Measurements from ENCODE around the gene ARHGEF6.

Gene ARHGEF6

DNA sequence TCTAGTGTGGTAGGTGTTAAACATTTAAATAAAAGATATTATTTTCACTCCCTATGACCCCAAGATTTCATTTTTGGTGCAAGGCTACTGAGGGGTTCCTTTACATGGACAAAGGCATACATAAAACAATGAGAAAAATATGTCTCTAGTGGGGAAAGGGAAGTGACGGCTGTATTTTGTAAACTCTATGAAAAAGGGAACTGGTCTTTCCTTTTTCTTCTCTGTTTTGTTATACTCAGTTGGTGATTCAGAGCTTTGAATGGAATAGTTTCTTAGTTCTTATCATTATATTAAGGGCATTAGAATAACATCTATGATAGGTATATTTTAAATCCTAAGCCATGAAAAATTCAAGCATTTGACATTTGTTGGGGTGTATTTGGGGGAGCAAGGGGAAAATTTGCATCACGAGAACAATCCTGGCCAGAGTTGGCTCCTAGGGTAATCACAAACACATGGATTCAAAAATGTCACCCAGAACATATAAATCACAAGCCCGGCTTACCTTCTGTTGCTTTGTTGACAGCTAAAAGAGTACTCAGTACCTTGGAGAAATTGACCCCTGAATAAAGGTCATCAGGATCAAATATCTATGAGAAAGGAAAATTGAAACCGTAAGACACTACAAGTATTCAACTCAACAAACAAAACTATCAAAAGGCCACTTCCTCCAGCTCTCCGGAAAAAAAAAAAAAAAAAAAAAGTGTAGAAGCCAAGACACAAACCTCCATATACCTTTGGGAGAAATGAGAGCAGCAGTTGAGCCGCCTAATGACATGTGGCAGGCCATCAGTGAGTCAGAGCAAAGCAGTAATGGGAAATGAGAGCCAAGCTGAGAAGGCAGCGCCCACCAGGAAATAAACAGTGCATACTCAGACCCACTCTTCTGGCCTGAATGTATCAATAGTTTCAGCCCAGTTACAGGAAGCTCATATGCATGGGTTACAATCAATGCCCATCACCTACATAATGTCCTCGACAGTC is 33.4 kb downstream of the ARHGEF6 start:
- peaks cover 59% of the 10 kb centered on the region for H3K36me3 Mint-ChIP-seq
- peaks cover 76% of the 10 kb centered on the region for H3K4me1 Mint-ChIP-seq
- no peaks in the 10 kb centered on the region for H3K9me3 Mint-ChIP-seq

DNA sequence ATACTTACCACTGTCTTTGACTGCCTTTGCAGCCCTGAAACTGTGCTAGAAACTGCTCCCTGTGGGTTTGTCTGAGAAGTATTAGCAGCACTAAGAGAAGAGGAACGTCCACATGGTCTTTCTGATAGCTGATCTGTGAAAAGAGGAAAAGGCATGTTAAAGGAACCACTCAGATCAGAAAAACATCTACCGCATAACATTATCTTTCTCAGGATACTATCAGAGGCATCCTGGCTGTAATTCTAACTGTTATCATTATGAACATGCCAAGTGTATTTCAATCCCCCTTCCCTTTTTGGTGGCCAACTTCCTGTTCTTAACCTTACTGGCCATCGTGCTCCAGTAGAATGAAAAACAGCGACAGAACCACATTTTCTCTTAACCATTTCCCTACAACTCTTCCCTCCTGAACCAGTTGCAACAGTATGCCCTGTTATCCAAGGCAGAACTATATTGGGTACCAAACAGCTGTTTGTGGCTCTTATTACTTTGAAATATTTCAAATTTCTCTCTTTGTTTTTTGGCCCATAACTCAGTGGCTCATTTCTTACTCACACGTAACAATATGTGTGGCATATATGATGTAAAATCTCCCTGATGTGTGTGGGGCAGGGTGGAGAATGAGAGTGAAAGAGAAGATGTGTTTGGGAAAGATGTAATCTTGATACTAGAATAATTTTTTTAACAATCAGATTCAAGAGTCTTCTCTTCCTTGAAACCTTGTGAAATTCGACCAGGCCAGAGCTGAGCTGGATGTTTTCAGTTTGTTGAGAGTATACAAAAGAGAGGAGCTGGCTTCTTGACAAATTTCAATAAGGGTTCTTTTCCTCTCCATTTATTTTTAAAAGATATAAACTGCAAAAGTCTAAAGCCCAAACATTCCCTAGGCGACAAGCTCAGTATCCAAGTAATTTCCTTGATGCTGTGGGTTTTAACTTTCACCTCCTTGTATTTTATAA is 35.2 kb downstream of the ARHGEF6 start:
- Mint-ChIP-seq H3K27me3 (no peaks in the 10 kb centered on the region), H3K4me3 (no peak overlapping the region), H3K4me1 (peaks cover 70% of the 10 kb centered on the region), H3K36me3 (peaks cover 58% of the 10 kb centered on the region), H3K9me3 (no peaks in the 10 kb centered on the region), H3K27ac (peak overlapping the region; percentile 81)
- DNase-seq = no peak
- CTCF ChIA-PET = interaction anchor here (0.9 to 1.9 kb wide), 4 partner anchors 8 to 37 kb away, joined by 3 to 6 read pairs (median 4); no protein-coding TSS in a partner anchor

More for the DNA sequence above, 33.4 kb downstream of the ARHGEF6 start:
- H3K27me3 Mint-ChIP-seq = no peaks in the 10 kb centered on the region
- H3K27ac Mint-ChIP-seq = peak overlapping the region; percentile 80
- DNase-seq = no peak
- CTCF ChIA-PET = interaction anchor here (1.7 kb wide), 1 partner anchor 13 kb away, joined by 4 read pairs; no protein-coding TSS in a partner anchor
- H3K4me3 Mint-ChIP-seq = no peak overlapping the region

DNA sequence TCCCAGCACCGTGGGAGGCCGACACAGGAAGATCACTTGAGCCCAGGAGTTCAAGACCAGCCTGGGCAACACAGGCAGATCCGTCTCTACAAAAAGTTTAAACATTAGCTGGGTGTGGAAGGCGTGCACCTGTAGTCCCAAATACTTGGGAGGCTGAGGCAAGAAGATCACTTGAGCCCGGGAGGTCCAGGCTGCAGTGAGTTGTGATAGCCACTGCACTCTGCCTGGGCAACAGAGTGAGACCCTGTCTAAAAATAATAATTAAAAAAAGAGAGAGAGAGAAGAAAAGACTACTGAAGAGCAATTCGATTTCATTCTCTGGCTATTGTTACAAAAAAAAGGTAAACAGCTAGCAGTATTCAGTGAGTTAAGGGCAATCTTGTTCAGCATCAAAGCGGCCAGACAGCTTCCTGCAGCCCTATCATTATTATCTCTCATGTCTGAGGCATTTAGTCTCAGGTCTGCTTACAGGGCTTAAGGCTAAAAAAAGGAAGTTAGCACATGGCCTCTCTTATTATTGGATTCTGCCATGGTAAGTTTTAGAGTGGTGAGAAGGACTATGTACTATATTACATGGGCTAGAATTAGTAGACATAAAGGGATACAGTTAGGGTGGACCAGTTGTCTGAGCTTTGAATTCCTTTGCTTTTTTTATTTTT is 37.9 kb downstream of the ARHGEF6 start:
- H3K9me3 Mint-ChIP-seq = no peaks in the 10 kb centered on the region

DNA sequence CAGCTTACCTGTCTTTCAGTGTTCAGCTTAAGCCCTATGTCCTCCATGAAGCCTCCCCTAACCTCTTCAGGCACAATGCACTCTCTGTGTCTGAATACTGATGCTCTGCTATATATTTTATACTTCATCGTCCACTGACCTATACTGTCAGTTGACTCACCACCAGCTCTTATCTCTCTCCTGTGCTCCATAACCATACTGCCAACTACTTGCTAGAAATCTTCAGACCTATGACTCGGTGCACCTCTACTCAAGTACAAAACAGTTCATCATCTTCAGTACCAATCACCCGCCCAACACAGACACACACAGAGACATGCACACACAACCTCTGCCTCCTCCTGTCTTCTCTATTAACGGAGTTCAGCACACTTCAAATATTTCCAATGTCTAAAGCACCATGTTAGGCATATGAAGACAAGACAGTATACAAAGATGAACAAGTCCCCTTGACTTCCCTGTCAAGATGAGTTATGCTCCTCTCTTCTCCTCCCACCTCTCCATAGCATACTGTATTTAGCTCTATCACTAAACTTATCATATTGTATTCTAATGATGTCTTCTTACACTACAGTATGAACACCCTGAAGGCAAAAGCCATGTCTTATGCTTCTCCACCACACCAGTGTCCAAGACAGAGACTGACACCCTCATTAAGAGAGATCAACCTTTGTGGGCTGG is 42.5 kb downstream of the ARHGEF6 start:
- H3K27me3 Mint-ChIP-seq = no peaks in the 10 kb centered on the region
- H3K36me3 Mint-ChIP-seq = peaks cover 49% of the 10 kb centered on the region
- no peaks in the 10 kb centered on the region for H3K9me3 Mint-ChIP-seq
- H3K4me1 Mint-ChIP-seq = peaks cover 30% of the 10 kb centered on the region
- no peak overlapping the region for H3K27ac Mint-ChIP-seq
- H3K4me3 Mint-ChIP-seq = no peak overlapping the region
- CTCF ChIA-PET = no interaction called here
- no peak for DNase-seq

More for the DNA sequence above, 37.9 kb downstream of the ARHGEF6 start:
- Mint-ChIP-seq H3K4me1 (peaks cover 52% of the 10 kb centered on the region), H3K36me3 (peaks cover 71% of the 10 kb centered on the region), H3K27ac (no peak overlapping the region), H3K4me3 (no peak overlapping the region), H3K27me3 (no peaks in the 10 kb centered on the region)
- no peak for DNase-seq
- CTCF ChIA-PET = no interaction called here

DNA sequence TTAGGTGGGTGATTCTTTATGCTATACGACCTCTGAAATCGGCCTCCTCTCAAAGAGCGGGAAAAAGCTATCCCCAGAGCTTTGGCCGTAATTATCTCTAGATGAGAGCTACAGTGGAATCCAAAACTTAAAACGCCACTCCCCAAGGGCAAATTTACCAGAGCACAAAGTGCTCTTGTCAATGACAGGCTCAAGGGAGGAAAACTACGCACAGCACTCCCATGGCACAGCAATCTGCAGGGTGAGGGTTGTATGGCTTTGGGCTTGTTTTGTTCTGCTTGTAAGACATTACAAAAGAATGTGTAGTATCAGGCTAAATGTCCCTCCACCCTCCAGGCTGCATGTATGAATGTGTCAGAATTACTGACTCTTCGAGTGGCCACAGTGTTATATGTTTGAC is 44.0 kb downstream of the ARHGEF6 start:
- no peaks in the 10 kb centered on the region for H3K9me3 Mint-ChIP-seq
- peaks cover 29% of the 10 kb centered on the region for H3K4me1 Mint-ChIP-seq
- H3K36me3 Mint-ChIP-seq = peaks cover 43% of the 10 kb centered on the region
- H3K4me3 Mint-ChIP-seq = no peak overlapping the region
- H3K27ac Mint-ChIP-seq = no peak overlapping the region
- no peaks in the 10 kb centered on the region for H3K27me3 Mint-ChIP-seq
- CTCF ChIA-PET = no interaction called here
- no peak for DNase-seq

DNA sequence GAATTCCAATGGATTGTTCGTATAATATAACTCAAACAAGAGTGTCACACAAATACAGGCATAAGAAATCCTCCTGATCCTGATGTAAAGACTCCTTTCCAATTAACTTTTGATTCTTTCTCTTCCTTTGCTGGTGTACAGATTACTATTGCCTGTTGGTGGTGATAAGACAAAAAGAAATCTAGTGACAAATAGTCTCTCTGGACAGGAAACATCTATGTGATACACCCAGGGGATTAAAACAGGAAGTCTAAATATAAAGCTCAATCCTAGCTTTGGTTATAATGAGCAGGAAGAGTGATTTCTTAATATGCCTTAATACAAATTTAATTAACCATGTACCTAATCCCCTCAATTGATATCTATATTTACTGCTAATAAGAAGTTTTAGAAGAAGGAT is 45.1 kb downstream of the ARHGEF6 start:
- no peak for DNase-seq
- CTCF ChIA-PET = no interaction called here

DNA sequence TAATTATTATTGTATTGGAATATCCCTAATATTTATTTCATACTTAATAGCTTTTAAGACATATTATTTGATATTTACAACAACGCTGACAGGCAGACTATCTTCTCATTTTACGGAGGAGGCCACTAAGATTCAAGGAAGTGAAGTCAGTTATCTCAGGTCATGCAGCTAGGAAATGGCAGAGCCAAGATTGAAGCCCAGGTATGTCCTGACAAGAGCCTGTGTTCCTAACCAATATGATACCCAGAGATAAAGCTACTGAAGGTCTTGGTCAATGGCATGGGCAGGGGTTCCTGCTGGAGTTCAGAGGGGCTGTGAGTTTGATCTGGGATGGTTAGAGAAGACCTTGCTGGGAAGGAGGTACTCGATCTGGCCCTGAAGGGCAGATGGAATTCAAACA is 47.1 kb downstream of the ARHGEF6 start:
- Mint-ChIP-seq H3K27ac (no peak overlapping the region), H3K36me3 (peaks cover 40% of the 10 kb centered on the region), H3K9me3 (no peaks in the 10 kb centered on the region), H3K4me3 (no peak overlapping the region), H3K4me1 (peaks cover 33% of the 10 kb centered on the region), H3K27me3 (no peaks in the 10 kb centered on the region)
- CTCF ChIA-PET = no interaction called here
- no peak for DNase-seq

More for the DNA sequence above, 45.1 kb downstream of the ARHGEF6 start:
- H3K9me3 Mint-ChIP-seq = no peaks in the 10 kb centered on the region
- H3K4me3 Mint-ChIP-seq = no peak overlapping the region
- no peak overlapping the region for H3K27ac Mint-ChIP-seq
- H3K27me3 Mint-ChIP-seq = no peaks in the 10 kb centered on the region
- peaks cover 35% of the 10 kb centered on the region for H3K4me1 Mint-ChIP-seq
- peaks cover 50% of the 10 kb centered on the region for H3K36me3 Mint-ChIP-seq

DNA sequence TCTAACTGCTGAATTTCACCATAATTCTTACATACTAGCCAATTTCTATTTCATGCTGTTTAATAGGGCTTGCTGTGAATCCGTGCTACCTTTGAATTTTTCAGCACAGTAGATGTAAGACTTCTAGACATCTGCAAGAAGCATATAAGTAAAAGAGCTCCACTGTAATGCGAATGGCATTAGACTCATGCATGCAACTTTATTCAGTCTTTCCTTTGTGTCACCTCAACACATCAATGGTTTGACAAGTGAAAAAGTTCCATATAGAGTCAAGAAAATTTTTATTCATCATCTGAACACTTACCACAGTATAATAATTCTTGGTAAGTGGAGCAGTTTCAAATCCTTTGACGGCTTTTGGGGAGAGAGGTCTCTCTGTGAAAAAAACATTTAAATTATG is 48.9 kb downstream of the ARHGEF6 start:
- CTCF ChIA-PET = no interaction called here
- DNase-seq = no peak
- H3K4me1 Mint-ChIP-seq = peaks cover 46% of the 10 kb centered on the region
- peaks cover 36% of the 10 kb centered on the region for H3K36me3 Mint-ChIP-seq
- no peak overlapping the region for H3K4me3 Mint-ChIP-seq
- H3K9me3 Mint-ChIP-seq = no peaks in the 10 kb centered on the region
- no peaks in the 10 kb centered on the region for H3K27me3 Mint-ChIP-seq
- no peak overlapping the region for H3K27ac Mint-ChIP-seq

DNA sequence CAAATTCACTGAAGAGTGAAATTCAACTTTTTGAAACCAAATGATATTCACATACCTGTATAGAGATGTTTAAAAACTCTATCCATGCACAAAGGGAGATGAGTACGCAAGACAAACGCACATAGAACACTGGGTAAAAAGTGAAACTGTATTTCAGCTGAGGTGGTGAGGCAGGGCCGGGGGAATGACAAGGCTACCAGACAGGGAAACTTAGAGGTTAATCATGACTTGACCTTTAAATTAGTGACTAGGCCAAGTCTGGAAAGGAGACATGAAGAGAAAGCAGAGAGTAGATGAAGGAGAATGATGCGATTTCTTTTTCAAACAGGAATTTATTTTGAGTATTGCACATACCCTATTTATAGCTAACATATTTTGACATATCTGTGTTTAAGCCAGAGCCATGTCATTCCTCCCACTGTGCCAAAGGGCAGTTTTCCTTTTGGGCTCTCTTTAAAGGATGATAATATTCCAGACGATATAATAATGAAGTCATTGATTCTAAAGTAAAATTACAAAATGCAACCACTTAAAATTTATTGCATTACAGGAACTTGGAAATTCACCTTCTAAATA is 49.4 kb downstream of the ARHGEF6 start:
- Mint-ChIP-seq H3K4me3 (no peak overlapping the region), H3K27ac (peak overlapping the region; percentile 33), H3K27me3 (no peaks in the 10 kb centered on the region), H3K4me1 (peaks cover 46% of the 10 kb centered on the region), H3K9me3 (no peaks in the 10 kb centered on the region), H3K36me3 (peaks cover 37% of the 10 kb centered on the region)
- DNase-seq = no peak
- CTCF ChIA-PET = no interaction called here

DNA sequence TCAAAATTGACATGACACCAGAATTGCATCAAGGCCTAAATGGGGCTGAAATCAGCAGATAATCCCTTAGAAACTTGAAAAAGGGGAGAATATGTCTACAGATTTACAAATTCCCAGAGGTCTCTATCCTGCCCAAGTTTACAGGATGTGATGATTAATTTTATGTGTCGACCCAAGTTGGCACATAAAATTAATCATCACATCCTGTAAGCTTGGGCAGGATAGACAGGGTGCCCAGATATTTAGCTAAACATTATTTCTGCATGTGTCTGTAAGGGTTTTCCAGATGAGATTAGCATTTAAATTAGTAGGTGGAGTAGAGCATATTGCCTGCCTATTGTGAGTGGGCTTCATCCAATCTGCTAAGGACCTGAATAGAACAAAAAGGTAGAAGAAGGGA is 52.3 kb downstream of the ARHGEF6 start:
- H3K36me3 Mint-ChIP-seq = peaks cover 31% of the 10 kb centered on the region
- CTCF ChIA-PET = interaction anchor here (1.5 kb wide), 1 partner anchor 17 kb away, joined by 5 read pairs; no protein-coding TSS in a partner anchor

DNA sequence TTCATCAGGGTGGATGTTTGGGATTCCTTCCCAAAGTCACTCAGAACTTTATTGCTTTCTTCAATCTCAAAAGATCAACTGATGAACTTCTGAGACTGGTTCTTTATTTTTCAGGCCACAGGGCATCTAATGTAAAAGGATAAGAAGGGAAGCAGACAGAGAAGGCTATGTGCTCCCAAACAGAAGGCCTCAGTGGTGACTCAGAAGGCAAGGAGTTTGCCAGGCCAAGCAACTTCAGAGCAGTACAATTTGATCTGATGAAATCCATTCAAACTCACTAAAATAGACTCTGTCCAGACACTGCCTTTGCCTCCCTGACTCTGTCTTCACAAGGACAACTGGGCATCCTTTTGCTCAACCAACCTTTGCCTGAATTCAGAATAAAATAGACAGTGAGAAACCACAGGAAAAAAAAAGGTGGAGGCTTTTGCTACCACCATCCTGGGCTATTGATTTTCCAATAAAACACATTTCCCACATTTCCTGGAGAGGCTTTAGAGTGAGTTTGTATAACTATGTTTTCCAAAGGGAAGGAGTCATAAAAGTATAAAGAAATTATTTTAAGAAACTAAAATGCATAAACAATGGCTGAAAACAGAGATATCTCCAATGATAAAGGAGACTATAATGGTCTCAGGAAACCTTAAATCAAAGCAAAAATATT is 55.2 kb downstream of the ARHGEF6 start:
- DNase-seq = no peak
- CTCF ChIA-PET = interaction anchor here (1.6 kb wide), 1 partner anchor 15 kb away, joined by 3 read pairs; no protein-coding TSS in a partner anchor
- no peaks in the 10 kb centered on the region for H3K27me3 Mint-ChIP-seq
- peaks cover 23% of the 10 kb centered on the region for H3K4me1 Mint-ChIP-seq
- no peak overlapping the region for H3K27ac Mint-ChIP-seq
- no peak overlapping the region for H3K4me3 Mint-ChIP-seq
- H3K36me3 Mint-ChIP-seq = peaks cover 46% of the 10 kb centered on the region
- H3K9me3 Mint-ChIP-seq = peaks cover 7% of the 10 kb centered on the region

More for the DNA sequence above, 52.3 kb downstream of the ARHGEF6 start:
- H3K4me3 Mint-ChIP-seq = no peak overlapping the region
- H3K9me3 Mint-ChIP-seq = no peaks in the 10 kb centered on the region
- no peaks in the 10 kb centered on the region for H3K27me3 Mint-ChIP-seq
- no peak overlapping the region for H3K27ac Mint-ChIP-seq
- H3K4me1 Mint-ChIP-seq = peaks cover 35% of the 10 kb centered on the region
- DNase-seq = no peak

DNA sequence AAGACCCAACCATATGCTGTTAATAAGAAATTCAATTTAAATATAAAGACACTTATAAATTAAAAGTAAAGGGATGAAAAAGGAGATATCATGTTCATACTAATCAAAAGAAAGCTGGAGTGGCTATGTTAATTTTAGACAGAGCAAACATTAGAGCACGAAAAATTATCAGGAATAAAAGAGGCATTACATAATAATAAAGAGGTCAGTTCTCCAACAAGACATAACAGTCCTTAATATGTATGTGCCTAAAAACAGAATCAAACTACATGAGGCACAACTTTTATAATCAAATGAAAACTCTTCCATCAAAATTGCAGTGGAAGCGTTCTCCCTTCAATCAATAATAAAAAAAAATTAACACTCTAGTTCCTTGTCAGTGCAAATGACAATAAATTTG is 62.6 kb downstream of the ARHGEF6 start:
- Mint-ChIP-seq H3K27me3 (no peaks in the 10 kb centered on the region), H3K27ac (no peak overlapping the region), H3K4me3 (no peak overlapping the region), H3K9me3 (peaks cover 6% of the 10 kb centered on the region), H3K4me1 (peaks cover 42% of the 10 kb centered on the region), H3K36me3 (peaks cover 42% of the 10 kb centered on the region)
- CTCF ChIA-PET = no interaction called here
- DNase-seq = no peak
